HG02852 (cell line): Measurements from ENCODE around the gene ANKRD13B.
"Not testable (repeated sequence)": the region's sequence is repeated elsewhere in the genome, so short reads cannot be mapped to it uniquely, and the experiment has no call there.

Experiments used
- ATAC-seq: cut with Tn5 transposase; IDR thresholded peaks from one replicate; pipeline ENCODE4 v1.9.1; 2021; ENCODE audit warnings: mild to moderate bottlenecking, moderate library complexity; ENCODE audit not compliant: unreplicated experiment

ANKRD13B gene

GRCh38 chr17:29592850-29593551 lies at the start of gene ANKRD13B:
TSS of gene ANKRD13B (plus strand) at chr17:29593132. CDS start at chr17:29593622, 490 bp downstream.
- ATAC-seq = no peak

- ATAC-seq = no peak
Observed at GRCh38 chr17:29544066-29544465, 48.9 kb upstream of the ANKRD13B start.

GRCh38 chr17:29546085-29546484 lies 46.8 kb upstream of the ANKRD13B start:
- no peak for ATAC-seq

GRCh38 chr17:29546830-29547229 lies 46.1 kb upstream of the ANKRD13B start:
- ATAC-seq = no peak

GRCh38 chr17:29549177-29549923 lies 43.6 kb upstream of the ANKRD13B start:
- no peak for ATAC-seq

GRCh38 chr17:29555840-29556239 lies 37.1 kb upstream of the ANKRD13B start:
- no peak for ATAC-seq

- no peak for ATAC-seq
Observed at GRCh38 chr17:29557085-29557738, 35.7 kb upstream of the ANKRD13B start.

GRCh38 chr17:29557739-29558116 lies 35.2 kb upstream of the ANKRD13B start:
- no peak for ATAC-seq

GRCh38 chr17:29558139-29558538 lies 34.8 kb upstream of the ANKRD13B start:
- not testable (repeated sequence) for ATAC-seq

- ATAC-seq = no peak
Observed at GRCh38 chr17:29559640-29560039, 33.3 kb upstream of the ANKRD13B start.

GRCh38 chr17:29560316-29560715 lies 32.6 kb upstream of the ANKRD13B start:
- no peak for ATAC-seq

- no peak for ATAC-seq
Observed at GRCh38 chr17:29561554-29562517, 31.1 kb upstream of the ANKRD13B start.

GRCh38 chr17:29562615-29563014 lies 30.3 kb upstream of the ANKRD13B start:
- ATAC-seq = no peak

- ATAC-seq = no peak
Observed at GRCh38 chr17:29563816-29564215, 29.1 kb upstream of the ANKRD13B start.

- no peak for ATAC-seq
Observed at GRCh38 chr17:29565643-29566472, 27.1 kb upstream of the ANKRD13B start.

- ATAC-seq = no peak
Observed at GRCh38 chr17:29566473-29567303, 26.2 kb upstream of the ANKRD13B start, which contains the start of gene ABHD15. TSS of gene ABHD15 (minus strand) at chr17:29567037. CDS start at chr17:29566966, 71 bp downstream.

GRCh38 chr17:29567304-29567553 lies 25.7 kb upstream of the ANKRD13B start:
- ATAC-seq = no peak

- ATAC-seq = peak; percentile 33
Observed at GRCh38 chr17:29567554-29568330, 25.2 kb upstream of the ANKRD13B start.
